RPMI8226 (cell line): ENCODE measurements around the gene FAM78B.

Experiments used
- DNase-seq: peaks from one replicate; pipeline ENCODE4 v3.0.0-alpha.2; 2015

FAM78B gene

GRCh38 chr1:166063701-166064100 lies 103.1 kb downstream of the FAM78B start:
- DNase-seq, result no peak

DNA sequence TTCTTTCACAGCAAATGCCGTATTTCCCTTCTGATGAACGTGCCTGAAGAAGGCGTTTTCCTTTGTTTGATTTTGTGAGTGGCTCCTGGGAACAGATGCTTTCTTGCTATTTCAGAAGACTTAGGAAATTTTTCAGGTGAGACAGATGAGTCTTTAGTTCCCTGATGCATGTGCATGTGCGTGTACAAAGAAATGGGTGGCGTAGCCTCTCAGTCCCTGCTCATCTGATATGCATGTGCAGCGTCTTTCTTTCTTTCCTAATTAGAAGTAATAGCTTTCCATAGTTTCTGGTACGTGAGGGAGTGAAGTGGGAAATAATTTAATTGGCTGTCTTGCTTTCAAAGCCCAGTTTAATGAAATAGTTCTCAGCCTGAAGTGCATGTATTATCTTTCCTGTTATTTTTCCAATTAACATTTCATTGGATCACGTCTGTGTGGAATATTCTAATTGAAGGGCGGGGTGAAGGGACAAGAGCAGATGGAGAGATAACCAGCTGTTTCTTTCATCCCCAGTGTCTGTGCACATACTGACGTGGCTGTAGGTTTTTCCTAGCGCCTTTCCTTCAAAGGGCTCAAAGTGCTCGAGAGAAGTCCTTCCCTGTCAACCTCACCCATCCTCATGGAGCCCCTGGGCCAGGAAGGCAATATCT lies 104.3 kb downstream of the FAM78B start:
- DNase-seq, result no peak

DNA sequence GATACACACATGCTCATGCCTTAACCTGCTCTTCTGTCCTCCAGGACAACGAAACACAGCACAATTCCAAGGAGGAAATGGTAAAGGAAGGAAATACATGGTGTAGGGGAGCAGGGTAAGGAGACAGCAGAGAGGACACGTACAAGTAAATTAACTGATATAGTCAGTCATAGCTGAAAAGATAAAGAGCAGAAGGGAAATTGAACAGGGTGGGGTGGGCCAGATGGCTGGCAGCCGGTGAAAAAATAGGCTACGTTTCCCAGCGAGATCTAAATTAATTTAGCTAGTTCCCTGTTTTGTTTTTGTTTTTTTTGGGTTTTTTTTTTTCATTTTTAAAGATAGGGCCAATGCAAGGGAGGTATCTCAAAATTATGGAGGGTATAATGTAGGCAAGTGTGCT lies 109.2 kb downstream of the FAM78B start:
- DNase-seq, result no peak

- DNase-seq, result no peak
Measured at GRCh38 chr1:166053395-166053794, 113.4 kb downstream of the FAM78B start.

- no peak for DNase-seq
Measured at GRCh38 chr1:166040202-166040997, 126.4 kb downstream of the FAM78B start.

- no peak for DNase-seq
Measured at GRCh38 chr1:166039436-166040201, 127.2 kb downstream of the FAM78B start.

DNA sequence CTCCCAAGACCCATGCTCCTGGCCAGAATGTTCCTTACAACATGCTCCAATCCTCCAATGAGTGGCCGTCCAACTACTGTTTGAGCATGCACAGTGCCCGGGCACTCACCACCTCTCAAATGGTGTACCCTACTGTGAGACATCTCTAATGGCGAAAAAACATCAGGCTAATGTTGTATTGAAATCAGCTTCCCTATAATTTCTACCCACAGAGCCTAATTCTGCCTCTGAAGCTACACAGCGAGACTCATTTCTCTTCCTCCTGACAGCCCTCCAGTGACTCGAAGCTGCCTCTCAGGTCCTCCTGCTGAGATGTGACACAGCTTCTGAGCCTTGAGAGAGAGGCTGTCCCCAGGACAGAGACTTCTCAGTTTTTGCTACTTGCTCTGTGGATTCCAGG lies 130.7 kb downstream of the FAM78B start:
- DNase-seq, result no peak

DNA sequence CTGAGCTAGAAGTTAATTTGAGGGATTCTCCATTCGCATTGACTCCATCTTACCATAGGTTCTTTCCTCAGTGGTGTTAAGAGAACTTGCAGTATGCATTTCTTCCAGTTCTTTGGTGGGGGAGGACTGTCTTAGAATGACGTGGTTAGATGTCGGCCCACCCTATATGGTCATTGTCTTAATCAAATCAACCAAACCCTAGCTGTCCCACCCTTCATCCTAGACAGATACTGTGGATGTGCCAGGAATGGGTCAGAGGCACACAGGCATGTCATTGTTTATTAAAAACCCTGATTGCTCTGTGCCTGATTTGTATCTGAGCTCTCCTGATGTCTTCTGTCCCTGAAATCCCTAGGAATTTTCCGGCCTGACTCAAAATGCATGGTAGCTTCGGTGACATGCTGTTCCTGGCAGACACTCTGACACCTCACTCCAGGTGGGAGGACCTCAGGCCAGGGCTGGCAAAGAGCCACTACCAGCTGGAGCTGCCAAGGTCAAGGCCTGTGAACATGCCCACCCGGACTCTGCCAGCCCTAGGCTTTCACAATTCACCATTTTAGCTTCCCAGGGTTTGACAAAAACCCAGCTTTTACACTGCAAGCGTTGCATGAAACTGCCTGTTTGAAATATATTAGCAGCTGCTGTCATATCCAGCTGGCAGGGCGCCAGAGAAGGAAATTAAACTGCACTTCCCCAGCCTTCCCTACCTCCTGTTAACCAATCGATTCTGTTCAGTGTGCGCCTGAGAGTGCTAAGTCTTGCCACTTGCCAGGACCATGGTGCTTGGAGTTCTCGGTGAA lies 134.0 kb downstream of the FAM78B start:
- DNase-seq, result no peak

DNA sequence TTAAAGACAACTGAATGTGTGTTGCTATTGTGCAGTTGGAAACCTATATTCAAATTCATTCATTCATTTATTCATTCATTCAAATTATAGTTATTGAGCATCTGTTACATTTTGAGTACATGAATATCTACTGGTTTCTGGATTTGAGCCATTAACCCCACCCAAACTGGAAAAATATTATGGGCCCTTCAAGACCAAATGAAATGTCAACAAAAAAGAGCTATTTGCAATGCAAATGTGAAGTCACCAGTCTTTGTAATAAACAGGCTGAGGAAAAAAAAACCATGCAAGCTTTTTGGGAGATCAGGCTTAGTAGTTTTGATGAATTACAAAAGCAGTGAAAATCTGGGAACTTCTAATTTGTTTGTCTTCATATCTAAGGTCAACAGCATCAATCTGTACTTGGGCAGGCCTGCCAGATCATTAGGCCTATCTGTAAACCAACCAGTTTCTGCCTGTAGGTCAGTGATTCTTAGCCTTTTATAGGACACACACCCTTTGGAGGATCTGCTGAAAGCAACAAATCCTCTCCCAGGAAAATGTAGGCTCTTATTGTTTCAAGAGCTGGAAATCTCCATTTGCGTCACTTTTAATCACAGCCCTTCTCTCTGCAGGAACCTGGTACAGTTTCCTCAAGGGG lies 134.7 kb downstream of the FAM78B start:
- no peak for DNase-seq

- DNase-seq, result no peak
Measured at GRCh38 chr1:166029196-166029945, 137.4 kb downstream of the FAM78B start.

DNA sequence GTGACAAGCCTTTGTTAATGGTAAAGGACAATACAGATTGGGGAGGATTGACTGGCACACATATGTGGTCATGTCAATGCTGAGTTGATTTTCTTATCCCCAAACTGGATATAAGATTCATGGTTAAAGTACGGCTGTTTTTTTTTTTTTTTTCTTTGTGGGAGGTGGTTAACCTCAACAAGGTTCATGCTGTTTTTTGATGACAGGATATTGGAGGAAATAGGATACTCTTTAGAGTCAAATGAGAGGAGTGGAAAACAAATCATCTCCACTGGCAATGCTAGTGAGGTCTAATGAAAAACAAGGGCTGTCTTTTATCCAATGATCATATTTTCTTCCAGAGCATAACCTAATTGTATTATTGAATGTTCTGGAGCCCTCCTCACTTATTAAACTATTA lies 140.2 kb downstream of the FAM78B start:
- DNase-seq, result no peak

GRCh38 chr1:166026143-166026542 lies 140.7 kb downstream of the FAM78B start:
- no peak for DNase-seq

DNA sequence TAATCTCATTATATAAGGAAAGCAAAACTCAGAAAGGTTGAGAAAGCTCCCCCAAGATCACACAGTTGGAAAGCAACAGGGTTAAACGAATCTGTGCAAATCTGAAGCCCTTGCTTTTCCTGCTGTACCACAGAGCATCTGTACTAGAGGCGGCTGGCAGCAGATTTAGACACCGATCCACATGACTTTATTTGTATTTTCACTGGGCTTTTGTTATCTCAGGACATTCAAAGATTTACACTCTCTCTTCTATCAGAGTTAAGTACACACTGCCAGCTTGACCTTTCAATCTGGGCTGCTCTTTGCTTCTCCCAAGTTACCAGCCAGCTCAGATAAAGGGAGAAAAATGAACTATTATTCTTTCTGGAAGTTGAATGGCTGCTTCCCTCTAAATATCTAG lies 146.6 kb downstream of the FAM78B start:
- DNase-seq, result no peak
